ENCODE results near the gene AHNAK.
A peak's percentile ranks its signal among the peaks of the same experiment; 100 is the strongest.
"Not testable (repeated sequence)": the region's sequence is repeated elsewhere in the genome, so short reads cannot be mapped to it uniquely, and the experiment has no call there.

AHNAK gene
- total RNA-seq: 2,048 to 7,587 (median 4,739) reads per million in 17 experiments

- DNase-seq: peak; percentile 75 to 93 (median 86)
Measured at GRCh38 chr11:62546244-62546928, at the start of gene AHNAK. TSS of gene AHNAK (minus strand) at chr11:62546806. CDS start at chr11:62536098, 10,708 bp downstream.

- no peak for DNase-seq
Measured at GRCh38 chr11:62595124-62595523, 48.5 kb upstream of the AHNAK start.

DNA sequence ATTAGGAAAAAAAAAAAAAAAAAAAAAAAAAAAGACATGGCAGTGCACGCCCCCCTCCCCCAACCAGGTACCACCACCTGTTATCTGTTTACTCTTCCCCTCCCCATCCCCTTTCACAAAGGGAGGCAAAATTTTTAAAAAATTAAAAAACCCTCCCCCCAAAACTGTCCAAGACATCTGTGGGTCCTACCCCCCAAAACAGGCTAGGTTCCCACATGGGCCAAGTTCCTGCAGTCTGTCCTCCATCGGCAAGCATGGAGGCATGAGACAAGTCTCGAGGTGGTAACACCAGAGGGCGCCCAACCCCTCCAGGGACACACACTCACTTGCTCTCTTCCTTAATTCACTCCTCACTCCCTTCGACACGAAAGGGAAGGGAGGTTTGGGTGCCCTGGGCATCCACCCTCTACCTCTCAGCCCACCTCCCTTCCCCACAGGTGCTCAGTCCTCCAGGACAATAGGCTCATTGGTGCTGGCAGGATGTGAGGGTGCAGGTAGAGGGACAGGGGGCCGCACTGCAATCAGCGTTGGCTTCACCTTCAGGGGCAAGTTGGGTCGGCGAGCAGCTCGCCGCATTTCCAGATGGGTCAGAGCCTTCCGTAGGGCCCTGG lies 46.9 kb upstream of the AHNAK start:
- peak; percentile 89 to 95 (median 92) for DNase-seq

DNA sequence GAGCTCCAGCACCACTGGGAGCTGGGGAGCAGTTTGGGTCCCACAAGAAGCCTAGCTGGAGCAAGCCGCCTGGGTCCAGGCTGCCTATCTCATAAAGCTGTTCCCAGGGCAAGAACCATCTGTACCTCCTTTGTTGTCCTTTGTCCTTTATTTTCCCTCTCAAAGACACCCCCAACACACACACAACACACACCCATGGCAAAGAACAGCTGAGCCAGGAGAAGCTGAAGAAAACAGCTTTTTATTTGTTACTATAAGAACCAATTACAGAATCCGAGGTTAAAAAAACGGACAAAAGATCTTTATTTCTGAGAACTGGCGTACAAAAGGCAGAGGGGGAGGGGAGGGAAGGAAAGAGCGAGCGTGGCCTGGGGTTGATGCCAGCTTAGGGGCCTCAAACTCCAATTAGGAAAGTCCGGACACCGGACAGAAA lies 46.4 kb upstream of the AHNAK start:
- no peak for DNase-seq

- peak in 2 of 4 experiments; percentile 22 to 36 for DNase-seq
Measured at GRCh38 chr11:62592146-62592815, 45.7 kb upstream of the AHNAK start.

GRCh38 chr11:62591448-62592145 lies 45.0 kb upstream of the AHNAK start, which contains the start of gene TUT1:
TSS of gene TUT1 (minus strand) at chr11:62591523. CDS start at chr11:62591485, 38 bp downstream.
- peak; percentile 98 to 99 (median 98) for DNase-seq

GRCh38 chr11:62588966-62589637 lies 42.5 kb upstream of the AHNAK start:
- DNase-seq: peak in 3 of 4 experiments; percentile 26 to 33 (median 30)

- not testable (repeated sequence) for DNase-seq
Measured at GRCh38 chr11:62585356-62585755, 38.8 kb upstream of the AHNAK start.

DNA sequence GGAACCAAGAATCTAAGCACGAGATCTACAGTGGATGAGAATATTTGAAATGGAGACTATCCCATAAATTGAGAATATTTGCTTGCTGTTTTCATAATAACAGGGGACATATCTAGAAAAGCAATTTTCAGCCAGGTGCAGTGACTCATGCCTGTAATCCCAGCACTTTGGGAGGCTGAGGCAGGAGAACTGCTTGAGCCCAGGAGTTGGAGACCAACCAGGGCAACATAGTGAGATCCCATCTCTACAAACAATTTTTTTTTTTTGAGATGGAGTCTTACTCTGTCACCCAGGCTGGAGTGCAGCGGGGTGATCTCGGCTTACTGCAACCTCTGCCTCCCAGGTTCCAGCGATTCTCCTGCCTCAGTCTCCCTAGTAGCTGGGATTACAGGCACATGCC lies 35.1 kb upstream of the AHNAK start:
- DNase-seq: not testable (repeated sequence)

- no peak for DNase-seq
Measured at GRCh38 chr11:62580959-62581715, 34.5 kb upstream of the AHNAK start.

DNA sequence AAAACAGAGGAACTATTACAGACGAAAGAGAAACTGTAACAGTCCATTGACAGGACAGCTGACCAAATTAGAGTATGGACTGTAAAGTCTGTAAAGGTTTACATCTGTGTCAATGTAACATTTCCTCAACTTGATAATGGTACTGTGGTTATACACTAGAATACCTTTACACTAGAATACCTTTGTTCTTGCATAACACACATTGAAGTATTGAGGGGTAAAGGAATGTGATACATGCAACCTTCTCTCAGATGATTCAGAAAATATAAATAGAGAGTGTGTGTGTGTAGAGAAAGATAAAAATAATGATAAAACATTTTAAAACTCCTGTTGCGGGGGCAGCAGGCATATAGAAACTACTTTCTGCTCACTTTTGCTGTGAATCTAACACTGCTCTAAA lies 32.6 kb upstream of the AHNAK start:
- no peak for DNase-seq

- DNase-seq: no peak
Measured at GRCh38 chr11:62578541-62578940, 31.9 kb upstream of the AHNAK start.

GRCh38 chr11:62577046-62577714 lies 30.6 kb upstream of the AHNAK start:
- DNase-seq: peak; percentile 52 to 73 (median 66)

DNA sequence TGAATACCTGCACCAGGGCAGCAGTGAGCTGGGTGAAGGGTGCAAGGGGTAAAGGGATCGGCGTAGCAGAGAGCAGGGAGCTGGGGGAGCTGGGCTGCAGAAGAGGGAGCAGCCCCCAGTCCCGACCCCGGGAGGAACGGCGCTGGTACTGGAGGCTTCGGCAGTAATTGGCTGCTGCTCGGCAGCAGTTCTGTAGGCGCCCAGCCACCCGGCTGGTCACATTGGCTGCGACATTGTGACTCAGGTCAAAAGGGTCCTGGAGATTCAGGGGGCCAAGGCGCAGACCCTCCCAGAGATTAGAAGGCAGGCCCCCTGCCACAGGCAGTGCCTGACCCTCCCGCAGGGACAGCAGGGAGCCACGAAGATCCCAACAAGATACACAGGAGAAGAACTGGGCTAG lies 29.2 kb upstream of the AHNAK start:
- DNase-seq: no peak

DNA sequence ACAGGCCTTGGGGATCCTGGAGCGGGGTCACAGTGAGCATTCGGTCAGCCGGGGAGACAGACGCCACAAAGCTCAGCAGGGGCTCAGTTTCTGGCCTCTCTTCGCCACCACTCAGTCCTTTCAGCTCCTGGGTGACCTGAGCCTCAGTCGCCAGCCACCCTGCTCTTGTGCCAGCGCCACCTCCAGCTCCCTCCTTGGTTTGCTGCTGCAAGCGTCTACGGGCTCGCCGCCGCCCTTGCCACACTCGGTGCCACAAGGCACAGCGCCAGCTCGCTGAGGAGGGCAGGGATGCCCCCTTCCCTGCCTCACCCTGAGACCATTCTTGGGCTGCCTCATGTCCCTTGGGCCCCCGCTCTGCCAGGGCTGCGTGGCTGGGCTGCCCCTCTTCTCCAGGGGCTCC lies 28.6 kb upstream of the AHNAK start:
- no peak for DNase-seq

GRCh38 chr11:62574363-62575071 lies 27.9 kb upstream of the AHNAK start:
- DNase-seq: peak; percentile 39 to 70 (median 54)

- peak; percentile 99 to 100 (median 100) for DNase-seq
Measured at GRCh38 chr11:62573592-62574362, 27.2 kb upstream of the AHNAK start, which contains the start of gene EEF1G. TSS of gene EEF1G (minus strand) at chr11:62573891. CDS start at chr11:62573842, 49 bp downstream.

DNA sequence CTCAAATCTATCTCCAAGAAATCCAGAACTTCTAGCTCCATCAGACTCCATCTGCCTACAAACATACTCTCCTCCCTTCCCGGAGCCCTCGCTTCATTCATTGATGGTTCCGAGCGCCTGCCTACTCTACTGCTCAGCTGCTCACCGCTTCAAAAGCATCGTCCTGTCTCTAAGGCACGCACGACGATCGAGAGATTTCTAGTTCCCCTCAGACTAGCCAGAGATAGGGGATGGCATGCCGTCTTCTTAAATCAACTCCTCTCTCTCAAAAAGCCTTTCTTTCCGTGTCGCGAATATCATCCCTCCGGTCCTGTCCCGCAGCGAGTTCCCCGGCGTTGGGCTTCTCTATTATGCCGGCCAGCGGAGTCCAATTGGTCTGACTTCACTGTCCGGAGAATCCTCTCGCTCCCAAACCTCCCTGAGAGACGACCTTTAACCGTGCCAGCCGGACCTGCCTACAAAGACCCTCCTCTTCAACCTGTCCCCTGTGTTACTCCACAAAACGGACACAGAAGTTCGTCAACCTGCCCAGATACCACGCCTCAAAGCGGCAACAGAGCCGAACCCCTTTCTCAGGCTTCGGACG lies 26.5 kb upstream of the AHNAK start:
- peak in 3 of 4 experiments; percentile 35 to 53 (median 35) for DNase-seq

DNA sequence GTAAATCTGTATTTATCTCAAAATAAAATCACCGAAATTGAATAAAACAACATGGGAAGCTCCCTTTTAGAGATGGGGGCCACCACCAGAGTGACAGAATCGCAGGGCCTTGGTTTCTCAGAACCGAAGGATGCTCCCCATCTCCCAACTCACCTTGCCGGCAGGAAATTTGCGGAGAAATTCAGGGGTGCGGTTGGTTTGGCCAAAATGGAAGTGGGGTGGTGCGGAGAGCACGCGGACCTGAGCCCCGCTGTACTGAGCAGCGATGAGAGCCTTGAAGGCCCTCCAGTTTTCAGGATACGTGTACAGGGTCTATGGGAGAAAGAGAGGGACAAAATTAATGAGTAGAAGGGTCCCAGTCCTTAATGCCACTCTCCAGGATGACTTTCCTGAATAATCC lies 25.8 kb upstream of the AHNAK start:
- DNase-seq: no peak

Measured in suppressor macrophage (primary cell).